GM19455 (cell line): ENCODE data around the gene PFDN2.

Source experiments
- ATAC-seq: cut with Tn5 transposase; IDR thresholded peaks from one replicate; pipeline ENCODE4 v1.9.1; 2021; ENCODE audit not compliant: unreplicated experiment

PFDN2 gene

DNA sequence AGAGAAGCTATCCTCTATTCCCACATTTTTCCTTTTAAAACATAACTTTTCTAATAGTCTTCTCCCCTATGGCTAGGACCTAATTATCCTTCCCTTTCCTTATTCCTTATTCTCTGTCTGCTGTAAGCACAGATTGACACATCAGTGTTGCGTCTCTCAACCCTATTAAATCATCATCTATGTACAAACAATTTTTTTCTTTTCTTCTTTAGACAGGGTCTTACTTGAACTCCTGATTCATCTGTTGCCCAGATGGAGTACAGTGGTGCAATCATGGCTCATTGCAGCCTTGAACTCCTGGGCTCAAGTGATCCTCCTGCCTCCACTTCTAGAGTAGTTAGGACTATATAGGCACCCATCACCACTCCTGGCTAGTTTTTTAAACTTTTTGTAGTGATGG lies 11.4 kb downstream of the PFDN2 start:
- ATAC-seq: no peak

DNA sequence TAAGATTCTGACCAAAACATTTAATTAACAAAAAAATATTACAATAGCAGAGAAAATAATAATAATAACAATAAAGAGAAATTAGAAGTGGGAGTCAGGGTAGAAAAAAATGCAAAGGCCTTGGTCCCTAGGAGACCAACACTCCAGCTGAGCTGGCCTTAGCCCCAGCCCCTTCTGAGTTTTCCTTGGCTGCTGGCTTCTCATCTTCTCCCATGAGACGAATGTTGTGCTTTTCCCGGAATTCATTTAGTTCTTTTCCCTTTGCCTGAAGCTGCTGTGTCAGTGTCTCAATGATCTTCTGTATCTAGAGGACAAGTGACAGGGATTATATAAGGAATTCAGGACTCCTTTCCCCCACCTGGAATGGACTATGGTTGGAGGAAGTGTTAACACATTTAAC lies 17.3 kb downstream of the PFDN2 start:
- no peak for ATAC-seq

DNA sequence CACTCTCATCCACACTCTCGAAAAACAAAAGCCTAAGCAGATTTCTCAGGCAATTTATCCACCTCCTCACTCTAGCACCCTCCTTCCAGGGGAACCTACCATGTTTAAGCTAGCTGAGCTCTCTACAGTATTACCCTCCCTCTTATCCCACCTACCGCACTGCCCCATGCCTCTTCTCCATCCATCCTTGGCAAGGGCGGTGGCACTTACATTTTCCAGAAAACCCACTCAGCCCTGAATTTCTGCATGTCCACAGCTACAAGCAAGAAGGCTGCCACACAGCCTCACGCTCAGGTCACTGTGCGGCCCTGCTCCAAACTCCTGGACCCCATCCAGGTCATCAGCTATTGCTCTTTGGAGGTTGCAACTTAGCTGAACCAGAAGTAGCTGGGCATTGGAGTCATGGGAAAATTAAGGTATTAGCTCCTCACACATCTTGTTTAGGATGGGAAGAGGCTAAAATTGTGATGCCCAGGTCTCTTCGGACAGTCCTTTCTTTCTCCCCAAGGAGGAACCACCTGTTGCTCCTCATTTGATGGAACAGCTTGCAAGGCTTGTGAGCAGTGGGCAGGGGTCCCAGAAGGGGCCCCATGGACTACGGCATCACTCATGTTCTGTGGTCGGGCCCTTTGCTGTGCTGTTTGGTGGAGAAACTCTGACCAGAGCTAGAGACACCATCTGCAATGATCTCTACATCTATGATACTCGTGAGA lies 18.6 kb downstream of the PFDN2 start:
- no peak for ATAC-seq

DNA sequence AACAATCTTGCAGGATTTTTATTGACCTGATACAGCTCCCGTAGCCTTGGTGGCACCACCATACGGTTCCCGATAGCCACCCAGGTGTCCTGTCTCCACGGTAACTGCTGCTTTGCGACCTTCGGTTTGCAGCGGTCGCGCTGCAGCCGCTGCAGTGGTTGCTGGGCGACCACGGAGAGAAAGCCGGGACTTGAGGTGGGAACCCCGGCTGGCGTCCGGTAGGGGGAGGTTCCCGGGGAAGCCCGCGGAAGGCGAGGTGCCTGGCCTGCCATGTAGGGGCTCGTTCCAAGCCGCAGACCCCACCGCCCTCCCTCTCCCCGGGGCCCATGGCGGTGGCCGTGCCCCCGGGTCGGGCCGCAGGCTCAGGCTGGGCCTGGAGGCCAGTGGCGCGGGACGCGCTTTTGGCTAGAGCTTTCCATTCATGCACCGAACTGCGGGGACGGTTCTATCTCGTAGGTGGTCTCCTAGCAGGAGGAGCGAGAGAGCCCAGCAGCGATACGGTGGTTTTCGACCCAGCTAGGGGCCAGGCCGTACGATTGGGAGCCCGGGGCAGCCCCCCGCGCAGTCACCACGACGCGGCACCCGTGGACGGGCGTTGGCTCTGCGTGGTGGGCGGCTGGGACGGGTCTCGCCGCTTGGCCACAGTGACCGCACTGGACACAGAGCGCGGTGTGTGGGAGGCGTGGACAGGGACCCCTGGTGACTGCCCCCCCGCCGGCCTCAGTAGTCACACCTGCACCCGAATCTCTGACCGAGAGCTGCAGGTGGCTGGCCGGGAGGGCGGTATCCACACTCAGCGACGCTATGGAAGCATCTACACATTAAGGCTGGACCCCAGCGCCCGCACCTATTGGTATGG lies 19.4 kb downstream of the PFDN2 start, which contains the start of gene KLHDC9:
Gene KLHDC9 (plus strand): TSS at position 152 of the 859 bp plus-strand sequence. CDS start 175 bp downstream, at position 327.
- peak; percentile 84 for ATAC-seq

DNA sequence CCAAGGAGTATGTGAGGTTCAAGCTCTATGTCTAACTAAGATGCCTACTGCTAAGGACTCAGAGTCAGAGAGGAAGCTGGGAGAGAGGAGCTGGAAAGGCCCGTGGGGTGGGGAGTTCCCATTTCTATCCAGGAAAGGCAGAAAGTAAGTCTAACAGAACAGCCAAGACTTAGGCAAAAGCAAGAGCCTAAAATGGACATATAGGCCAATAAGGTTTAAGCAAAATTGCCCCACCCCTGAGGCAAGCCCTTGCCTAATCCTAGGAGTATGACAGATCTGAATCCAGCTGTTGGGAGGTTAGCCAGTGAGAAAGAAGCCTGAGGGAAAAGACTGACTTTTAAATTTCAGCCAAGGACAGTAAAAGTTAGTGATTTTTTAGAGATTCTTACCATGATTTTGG lies 21.3 kb downstream of the PFDN2 start:
- ATAC-seq: no peak

DNA sequence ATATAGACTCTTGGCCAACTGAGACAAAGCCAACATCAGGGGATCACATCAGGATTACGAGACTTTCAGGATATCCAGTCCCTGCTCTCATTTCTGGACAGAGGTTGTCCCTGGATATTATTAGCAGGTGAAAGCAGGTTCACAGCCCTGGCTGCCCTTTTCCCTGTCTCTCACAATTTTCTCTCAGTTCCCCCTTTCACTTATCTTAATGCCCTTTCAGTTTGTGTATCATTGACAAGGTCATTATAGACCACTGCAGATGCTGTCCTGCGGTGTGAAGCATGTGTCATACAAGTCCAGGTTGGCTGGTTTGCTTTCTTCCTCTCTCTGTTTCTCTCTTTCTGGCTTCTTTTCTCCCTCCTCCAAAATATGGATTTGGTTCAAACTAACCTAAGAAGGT lies 21.8 kb downstream of the PFDN2 start:
- ATAC-seq: no peak

DNA sequence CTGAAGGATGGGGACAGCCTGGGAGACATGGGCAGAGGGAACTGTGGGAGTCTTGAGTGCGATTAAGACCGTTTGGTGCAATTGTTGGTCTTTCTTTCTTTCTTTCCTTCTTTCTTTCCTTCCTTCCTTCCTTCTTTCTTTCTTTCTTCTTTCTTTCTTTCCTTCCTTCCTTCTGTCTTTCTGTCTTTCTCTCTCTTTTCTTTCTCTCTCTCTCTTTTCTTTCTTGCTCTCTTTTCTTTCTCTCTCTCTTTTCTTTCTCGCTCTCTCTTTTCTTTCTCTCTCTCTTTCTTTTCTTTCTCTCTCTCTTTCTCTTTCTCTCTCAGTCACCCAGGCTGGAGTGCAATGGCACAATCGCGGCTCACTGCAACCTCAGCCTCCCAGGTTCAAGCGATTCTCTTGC lies 22.6 kb downstream of the PFDN2 start:
- ATAC-seq: no peak

DNA sequence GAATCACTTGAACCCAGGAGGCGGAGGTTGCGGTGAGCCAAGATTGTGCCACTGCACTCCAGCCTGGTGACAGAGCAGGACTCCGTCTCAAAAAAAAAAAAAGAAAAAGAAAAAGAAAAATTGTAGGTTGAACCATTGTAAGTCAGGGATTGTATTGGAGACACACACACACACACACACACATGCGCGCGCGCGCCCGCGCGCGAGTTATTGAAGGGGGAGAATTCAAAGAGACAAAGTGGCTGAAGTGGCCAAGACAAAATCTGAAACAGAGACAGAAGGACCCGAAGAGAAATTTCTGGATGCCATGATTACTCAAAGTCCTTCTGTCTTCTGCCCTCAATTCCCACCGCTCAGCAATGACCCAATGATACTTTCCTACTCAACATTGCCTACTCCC lies 23.4 kb downstream of the PFDN2 start:
- ATAC-seq: no peak

DNA sequence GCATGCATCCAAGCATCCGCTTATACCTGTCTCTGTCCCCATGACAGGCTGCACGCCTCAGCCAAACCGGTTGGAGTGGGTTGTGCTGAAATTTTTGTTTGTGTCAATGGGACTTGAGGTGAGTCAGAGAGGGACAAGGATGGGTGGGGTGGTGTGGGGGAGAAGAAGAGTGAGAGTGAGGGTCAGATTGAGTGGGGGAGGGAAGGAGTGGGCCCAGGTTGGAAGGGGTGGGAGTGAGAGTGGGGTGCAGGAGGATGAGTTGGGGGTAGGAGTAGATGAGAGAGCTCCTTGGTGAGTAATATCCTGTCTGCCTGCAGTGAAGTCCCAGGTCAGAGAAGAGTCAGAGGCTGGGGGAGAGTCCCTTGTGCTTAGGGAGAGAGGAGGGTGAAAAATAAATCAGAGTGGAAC lies 25.2 kb downstream of the PFDN2 start:
- no peak for ATAC-seq

DNA sequence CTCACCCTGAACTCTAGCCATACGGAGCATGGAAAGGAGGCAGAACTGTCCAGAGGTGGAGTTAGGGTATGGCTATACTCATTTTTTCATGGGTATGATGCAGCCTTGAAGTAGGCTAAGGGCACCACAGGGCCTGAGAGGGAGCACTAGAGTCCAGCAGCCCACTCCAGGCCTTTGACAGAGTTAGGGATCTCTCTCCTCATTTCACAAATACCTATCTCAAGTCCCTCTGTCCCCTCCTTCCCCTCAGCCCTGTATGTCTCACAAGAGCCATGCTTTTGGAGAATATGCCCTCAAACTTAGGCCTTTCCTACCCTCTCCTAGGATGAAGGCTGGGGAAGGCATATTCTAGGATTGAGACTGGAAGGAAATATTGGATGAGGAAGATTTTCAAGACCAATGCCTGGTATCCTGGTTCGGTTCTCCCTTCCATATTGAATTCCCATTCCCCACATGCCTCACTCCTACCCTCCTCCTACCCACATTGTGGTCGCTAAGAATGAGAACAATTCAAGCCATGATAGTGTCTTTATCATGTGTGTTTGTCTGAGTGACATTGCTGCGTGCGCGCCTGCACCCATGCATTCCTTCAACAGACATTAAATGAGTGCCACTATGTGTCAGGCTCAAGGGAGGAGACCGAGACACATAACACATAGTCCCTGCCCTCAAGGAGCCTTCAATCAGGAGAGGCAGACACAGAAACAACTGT lies 25.9 kb downstream of the PFDN2 start:
- no peak for ATAC-seq

DNA sequence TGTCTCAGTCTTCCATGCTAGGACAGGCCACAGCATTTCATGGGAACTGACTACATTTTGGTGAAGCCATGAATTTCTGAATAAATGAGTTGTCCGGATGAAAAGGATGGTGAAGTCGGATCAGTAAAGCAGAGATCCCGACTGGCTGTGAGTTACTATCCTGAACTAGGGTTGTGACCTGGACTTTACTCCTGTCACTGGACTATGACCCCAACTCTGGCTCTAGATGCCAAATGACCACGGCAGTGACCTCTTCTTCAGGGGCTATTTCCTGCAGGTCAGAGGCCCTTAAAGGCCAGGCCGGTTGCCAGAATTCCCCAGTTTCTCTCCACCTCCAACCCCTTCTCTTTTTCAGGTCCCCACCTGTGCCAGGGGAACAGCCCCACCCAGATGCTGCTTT lies 26.7 kb downstream of the PFDN2 start:
- ATAC-seq: no peak

DNA sequence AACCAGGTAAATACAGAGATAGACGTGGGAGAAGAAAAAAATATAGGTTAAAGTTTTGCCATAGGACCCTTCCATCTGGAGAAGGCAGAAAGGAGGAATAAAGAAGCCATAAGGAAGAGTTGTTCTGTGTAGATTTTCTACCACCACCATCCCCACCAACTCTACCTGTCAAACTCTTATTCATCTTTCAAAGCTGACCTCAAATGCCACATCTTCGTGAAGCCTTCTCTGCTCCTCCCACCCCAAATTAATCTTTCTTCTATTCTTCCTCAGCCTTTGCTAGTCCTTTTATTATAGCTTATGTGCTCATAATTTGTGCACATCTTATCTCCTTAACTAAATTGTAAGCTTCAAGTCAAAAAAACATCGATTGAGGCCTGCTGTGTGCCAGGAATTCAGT lies 27.2 kb downstream of the PFDN2 start:
- no peak for ATAC-seq

DNA sequence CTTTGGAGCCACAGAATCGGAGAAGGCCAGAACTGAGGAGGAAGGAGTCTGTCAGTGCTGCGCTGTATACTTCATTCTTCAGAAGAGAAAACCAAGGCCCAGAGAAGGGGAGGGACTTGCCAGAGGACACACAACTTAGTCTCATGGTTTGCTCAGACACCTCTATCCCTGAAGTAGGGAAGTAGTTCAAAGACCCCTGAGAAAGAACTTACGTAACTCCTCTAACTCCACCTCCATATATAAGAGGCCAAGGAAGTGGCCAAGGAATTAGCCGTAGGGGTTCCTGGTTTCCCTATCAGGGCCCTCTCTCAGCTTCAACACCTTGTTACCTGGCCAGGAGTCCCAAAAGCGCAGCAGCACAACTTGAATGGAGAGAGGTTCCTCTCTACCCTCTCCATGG lies 27.9 kb downstream of the PFDN2 start:
- no peak for ATAC-seq

DNA sequence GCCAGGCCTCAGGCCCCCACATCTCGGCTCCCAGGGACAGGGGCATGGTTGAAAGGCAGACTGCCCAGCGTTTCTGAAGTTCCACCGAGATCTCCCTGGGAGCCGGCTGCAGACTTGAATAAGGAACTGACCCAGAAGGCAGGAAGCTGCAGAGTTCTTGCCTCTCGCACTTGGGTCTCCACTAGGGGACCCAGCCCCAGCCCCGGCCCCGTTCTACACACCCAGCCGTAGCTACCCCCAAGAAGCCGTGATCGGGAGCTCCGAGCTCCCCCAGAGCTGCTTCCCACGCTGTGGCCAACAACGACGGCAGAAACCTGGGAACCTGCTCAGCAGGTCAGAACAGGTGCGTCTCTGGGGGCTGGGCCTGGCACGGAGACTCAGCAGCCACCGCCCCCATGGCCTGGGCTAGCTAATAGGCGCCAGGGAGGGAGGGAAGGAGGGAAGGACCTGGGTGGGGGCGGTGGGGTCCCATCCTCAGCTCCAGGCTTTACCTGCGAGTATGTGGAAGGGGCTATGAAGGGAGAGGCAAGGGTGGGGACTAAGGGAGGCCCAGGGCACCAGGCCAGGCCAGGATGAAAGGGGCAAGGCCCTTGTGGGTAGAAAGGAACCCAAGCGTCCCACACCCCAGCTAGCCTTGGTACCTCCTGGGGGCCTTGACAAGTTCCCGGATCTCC lies 28.4 kb downstream of the PFDN2 start, which contains the start of gene NECTIN4:
Gene NECTIN4 (minus strand): TSS at position 308 of the 674 bp plus-strand sequence. CDS start 262 bp downstream, at position 46.
- ATAC-seq: no peak

DNA sequence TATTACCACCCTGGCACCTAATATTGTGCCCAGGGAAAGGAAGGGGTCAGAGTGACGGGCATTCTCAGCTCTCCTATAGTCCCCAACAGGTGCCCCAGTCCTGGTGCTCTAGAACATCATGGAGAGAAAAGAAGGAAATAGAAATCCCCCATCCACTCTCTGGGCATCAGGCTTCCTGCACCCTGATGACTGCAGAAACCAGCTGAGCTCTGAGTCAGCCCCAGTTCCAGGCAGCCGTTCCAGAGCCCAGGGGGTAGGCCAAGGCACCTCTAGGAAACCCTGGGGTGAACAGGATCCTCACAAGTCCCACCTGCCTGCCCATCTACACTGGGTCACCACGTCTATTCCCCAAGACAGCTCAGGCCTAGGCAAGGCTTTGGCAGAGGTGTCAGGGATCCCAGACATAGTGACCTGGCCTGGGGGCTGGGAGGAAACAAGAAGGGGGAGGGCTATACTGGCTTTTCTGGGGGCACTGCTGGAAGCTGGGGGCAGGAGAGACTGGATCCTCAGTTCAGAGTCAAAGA lies 29.2 kb downstream of the PFDN2 start:
- ATAC-seq: no peak

DNA sequence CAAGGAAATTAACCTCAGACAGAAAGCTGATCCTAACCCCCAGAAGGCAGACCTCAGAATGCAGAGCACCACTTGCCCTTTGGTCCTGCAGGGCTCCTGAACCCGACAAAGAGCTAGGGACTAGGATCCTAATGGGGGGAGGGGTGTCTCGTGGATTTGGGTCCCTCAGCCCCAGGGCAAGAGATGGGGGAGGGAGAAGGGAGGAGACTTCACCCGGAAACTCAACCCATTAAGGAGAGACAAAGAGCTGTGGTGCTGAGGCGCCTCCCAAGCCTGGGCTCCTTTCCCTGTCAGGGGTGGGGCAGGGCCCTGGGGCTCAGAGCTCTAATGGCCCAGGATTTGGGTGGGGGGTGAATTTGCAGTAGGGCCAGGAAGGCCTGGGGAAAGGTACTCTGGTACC lies 31.4 kb downstream of the PFDN2 start:
- ATAC-seq: no peak

DNA sequence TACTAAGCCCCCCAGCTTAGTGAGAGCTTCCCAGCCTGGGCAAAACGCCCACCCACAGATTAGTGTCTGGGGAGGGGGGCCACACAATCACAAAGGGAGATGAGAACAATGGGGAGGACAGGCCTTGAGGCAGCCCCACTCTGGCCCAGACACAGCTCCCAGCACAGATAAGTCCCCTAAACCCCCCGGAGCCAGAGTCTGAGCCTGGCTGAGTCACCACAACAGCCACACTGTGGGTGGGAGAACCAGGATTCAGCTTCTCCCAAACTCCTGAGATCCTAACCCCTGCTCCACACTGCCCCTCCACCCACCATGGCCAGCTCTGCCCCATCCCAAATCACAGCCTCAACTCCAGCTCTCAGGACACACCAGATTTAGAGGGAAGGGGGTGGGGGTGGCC lies 32.7 kb downstream of the PFDN2 start:
- ATAC-seq: no peak

DNA sequence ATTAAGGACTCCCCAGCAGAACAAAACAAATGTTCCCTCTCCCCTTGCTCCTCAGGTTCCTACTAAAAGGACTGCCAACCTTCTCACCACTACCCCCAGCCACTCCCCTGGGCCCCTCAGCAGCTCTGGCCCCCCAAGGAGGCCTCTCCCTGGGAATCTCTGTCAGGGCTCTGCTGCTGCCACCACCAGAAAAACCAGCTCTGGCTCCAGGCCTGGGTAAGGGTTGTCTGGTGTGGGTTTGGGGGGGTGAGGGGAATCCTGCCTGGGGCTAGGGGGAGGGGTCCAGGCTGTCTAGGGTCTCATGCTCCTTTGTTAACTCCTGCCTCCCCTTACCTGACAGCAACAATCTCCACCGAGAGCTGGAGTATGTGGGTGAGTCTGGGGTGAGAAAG lies 33.2 kb downstream of the PFDN2 start:
- no peak for ATAC-seq

DNA sequence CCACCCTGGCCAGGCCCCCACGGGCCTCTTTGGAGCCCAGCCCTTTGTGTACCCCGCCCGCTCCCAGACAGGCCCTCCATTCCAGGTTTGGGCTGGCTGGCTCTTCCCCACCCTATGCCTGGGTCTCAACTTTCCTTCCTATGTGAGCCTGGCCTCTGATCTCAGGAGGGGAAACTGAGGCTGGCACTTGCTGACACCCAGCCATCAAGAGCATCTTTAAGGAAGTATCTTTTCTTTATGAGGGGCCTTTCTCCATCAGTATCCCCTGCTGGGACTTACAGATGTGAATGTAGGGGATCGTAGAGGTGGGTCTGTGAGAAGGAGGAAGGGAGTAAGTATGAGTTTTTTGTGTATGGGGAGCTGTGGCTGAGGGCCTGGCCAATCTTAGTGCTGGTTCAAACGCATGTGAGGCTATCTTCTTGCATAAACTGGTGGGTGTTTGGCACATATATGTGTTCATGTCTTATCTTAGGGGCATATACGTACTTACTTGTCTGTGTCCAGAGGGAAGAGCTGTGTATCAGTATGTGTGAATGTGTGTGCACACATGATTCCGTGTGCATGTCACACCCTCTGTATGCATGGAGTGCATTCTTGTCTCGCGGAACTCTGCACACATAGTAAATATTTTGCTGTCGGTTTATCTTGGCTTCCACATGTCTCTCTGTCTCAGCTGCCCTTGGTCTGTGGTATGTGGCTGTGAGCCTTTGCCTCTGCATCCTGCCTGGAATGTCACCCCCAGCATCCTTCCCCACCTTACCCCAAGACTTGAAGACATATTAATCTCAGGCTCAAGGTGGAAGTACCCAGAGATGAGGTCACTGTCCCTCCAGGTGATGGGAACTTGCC lies 33.9 kb downstream of the PFDN2 start:
- no peak for ATAC-seq
